Activated CD4-positive, alpha-beta T cell treated with anti-CD3 and anti-CD28 coated beads for 24 hours (primary cell): Measurements from ENCODE around the gene ZNF799.
"Not testable (repeated sequence)": the region's sequence is repeated elsewhere in the genome, so short reads cannot be mapped to it uniquely, and the experiment has no call there.

ENCODE experiments used
- DNase-seq, 2 donors: peaks; one replicate each; pipeline ENCODE4 v3.0.0-alpha.2; 2020; ENCODE audit warnings: low read depth in 2 of 2

The ZNF799 gene

DNA sequence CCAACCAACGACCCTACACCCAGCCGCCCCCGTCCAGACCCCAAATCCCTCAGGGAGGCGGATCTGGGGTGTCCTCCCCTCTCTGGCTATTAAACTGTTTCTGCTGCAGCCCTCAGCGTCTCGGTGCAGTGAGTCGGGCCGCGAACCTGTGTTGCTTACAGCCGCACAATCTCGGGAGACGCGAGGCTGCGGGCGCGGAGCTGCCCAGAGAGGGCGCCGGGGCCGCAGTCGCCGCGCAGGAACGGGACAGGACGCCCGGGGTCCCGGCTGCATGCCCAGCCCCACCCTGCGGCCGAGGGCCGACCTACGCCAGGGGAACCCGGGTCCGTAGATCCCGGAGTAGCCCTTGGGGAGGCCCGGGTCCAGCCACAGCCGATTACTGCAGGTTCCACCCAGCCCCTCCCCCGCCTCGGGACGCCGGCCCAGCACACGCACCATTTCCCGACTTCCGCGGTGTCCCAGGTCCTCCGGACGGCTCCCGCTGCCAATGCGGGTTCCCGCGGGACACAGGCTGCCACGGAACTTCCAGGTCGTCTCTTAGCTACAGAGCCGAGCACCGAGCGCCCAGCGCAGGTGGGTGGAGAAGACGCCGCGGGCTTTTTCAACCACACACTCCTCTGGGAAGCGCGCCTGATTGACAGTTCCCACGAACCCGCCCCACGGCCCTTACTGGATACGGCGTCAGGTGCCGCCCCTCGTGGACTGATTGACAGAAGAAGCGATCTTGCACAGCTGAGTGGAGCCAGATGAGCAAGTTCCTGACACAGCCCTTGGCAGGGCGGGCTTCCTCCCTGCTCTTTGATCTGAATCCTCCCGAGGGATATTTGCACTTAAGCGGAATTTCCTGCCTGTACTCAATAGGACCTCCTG lies at the start of gene ZNF799:
TSS of gene ZNF799 (minus strand) at position 639 of the 870 bp plus-strand sequence. CDS start at position 438, 201 bp downstream.
- DNase-seq: peak; percentile 77 to 89

DNA sequence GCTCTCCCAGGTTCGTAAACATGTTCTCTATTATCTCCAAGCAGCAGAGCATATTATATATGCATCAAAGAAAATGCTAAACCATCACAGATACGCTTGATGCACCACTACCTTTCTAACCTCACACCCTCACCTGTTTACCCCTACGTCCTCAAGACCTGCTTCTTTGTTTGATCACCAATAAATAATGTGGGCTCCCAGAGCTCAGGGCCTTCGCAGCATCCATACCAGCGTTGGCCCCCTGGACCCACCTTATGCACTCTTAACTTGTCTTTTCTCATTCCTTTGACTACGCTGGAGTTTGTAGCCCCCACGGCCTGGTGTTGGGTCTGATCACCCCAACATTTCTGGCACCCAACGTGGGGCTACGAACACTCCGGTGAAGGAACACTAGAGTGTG lies 49.8 kb upstream of the ZNF799 start:
- no peak for DNase-seq

DNA sequence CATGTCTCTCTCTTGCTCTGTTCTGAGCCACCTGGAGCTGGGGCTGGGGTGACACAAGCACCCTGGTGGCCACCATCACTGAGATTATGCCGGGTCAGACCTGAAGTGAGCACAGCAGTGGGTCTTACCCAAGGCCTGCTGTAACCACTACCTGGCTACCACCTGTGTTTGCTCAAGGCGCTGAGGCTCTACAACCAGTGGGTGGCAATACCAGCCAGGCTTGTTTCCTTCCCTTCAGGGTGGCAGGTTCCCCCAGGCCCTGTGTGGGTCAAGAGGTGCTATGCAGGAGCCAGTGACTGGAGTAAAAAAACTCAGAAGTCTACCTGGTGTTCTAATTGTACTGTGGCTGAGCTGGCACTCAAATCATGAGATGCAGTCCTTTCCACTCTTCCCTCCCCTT lies 47.7 kb upstream of the ZNF799 start:
- no peak for DNase-seq

DNA sequence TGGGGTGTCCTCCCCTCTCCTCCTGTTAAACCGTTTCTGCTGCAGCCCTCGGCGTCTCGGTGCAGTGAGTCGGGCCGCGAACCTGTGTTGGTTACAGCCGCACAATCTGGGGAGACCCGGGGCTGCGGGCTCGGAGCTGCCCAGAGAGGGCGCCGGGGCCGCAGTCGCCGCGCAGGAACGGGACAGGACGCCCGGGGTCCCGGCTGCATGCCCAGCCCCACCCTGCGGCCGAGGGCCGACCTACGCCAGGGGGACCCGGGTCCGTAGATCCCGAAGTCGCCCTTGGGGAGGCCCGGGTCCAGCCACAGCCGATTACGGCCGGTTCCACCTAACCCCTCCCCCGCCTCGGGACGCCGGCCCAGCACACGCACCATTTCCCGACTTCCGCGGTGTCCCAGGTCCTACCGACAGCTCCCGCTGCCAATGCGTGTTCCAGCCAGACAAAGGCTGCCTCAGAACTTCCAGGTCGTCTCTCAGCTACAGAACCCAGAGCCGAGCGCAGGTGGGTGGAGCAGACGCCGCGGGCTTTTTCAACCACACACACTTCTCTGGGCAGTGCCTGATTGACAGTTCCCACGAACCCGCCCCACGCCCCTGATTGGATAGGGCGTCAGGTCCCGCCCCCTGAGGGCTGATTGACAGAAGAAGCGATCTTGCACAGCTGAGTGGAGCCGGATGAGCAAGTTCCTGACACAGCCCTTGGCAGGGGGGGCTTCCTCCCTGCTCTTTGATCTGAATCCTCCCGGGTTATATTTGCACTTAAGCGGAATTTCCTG lies 39.7 kb upstream of the ZNF799 start, which contains the start of gene ZNF443:
TSS of gene ZNF443 (minus strand) at position 481 of the 776 bp plus-strand sequence. CDS start at position 374, 107 bp downstream.
- peak; percentile 99 for DNase-seq

DNA sequence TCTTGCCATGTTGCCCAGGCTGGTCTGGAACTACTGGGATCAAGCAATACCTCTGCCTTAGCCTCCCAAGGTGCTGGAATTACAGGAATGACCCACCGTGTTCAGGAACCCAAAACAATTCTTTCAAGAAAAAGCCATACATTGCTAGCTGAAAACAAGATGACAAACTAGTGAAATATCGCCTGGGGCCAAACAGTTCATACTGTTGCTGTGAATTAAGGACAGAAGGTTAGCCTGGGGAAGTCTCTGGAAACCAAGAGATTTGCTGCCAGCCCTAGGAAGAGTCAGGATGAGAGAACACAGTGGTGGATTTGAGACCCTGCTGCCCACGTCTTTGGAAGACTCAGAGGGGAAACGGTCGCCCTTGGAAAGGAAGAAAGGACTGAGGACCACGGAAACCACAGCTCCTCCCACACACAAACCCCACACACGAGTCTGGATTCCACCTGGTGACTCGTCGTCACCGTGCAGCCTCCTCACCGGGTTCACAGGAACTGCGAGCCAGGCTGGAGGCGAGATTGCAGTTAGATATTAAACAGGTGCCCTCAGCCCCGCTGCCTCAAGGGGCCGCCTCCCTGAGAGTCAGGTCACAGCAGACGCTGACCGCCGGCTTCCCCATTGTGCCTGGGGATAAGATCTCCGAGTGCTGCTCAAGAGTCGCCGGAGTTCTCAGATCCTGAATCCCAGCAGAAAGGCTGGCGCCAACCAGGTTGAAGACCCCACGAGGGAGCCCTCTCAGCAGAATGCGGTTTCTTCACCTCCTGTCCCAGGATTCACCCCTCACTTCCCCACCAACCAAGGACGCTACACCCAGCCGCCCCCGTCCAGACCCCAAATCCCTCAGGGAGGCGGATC lies 38.8 kb upstream of the ZNF799 start:
- peak; percentile 6 to 45 for DNase-seq

DNA sequence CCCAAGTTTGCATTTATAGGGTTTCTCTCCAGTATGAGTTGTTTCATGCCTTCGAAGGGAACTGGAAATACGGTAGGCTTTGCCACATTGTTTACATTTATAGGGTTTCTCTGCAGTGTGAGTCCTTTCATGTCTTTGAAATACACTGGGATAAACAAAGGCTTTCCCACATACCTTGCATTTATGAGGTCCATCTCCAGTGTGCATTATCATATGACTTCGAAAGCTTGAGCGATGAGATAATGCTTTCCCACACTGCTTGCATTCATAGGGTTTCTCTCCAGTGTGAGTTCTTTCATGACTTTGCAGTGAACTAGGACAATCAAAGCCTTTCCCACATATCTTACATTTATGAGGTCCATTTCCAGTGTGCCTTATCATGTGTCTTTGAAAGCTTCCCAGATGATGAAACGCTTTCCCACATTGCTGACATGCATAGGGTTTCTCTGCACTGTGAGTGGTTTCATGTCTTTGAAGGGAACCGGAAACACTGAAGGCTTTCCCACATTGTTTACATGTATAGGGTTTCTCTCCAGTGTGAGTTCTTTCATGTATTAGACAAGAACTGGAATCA lies 29.7 kb upstream of the ZNF799 start:
- not testable (repeated sequence) for DNase-seq

DNA sequence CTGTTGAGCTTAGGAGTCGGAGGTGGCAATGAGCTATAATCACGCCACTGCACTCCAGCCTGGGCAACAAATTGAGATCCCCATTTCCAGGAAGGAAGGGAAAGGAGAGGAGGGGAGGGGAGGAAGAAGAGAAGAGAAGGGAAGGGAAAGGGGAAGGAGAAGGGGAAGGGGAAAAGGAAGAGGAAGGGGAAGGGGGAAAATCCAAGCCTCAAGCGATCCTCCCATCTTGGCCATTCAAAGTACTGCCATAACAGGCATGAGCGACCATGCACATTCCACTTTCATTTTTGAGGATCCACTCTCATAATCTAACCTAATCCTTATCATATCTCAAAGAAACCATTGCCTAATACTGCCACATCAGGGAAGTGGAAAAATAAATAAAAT lies 24.8 kb upstream of the ZNF799 start:
- no peak for DNase-seq

DNA sequence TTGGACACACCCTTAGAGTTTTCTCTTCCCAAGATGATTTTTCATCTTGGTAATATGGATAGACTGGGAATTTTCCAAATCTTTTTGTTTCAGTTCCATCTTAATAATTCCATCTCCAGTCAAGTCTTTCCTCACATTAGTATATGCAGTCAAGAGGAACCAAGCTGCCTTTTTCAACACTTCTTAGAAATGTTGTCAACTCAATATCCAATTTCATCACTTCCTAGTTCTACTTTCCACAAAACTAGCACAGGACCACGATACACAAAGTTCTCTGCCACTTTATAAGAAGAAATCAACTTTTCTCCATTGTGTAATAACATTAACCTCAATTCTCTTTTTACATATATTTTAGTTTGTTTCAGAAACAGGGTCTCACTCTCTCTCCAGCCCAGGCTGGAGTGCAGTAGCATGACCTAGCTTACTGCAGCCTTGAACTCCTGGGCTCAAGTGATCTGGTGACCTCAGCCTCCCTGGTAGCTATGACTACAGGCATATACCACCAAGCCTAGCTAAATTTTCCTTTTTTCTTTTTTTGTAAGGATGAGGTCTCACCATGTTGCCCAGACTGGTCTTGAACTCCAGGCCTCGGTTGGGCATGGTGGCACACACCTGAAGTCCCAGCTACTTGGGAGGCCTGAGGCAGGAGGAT lies 24.3 kb upstream of the ZNF799 start:
- no peak for DNase-seq

DNA sequence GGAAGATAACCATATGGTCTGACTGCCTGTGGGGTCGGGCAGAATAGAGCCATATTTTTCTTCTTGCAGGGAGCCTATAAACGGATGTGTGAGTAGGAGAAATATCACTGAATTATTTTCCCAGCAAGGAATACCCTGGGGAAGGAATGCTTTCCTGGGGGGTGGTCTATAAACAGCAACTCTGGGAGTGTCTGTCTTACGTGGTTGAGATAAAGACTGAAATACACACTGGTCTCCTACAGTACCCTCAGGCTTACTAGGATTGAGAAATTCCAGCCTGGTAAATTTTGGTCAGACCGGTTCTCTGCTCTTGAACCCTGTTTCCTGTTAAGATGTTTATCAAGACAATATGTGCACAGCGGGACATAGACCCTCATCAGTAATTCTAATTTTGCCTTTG lies 16.2 kb upstream of the ZNF799 start:
- DNase-seq: not testable (repeated sequence)

DNA sequence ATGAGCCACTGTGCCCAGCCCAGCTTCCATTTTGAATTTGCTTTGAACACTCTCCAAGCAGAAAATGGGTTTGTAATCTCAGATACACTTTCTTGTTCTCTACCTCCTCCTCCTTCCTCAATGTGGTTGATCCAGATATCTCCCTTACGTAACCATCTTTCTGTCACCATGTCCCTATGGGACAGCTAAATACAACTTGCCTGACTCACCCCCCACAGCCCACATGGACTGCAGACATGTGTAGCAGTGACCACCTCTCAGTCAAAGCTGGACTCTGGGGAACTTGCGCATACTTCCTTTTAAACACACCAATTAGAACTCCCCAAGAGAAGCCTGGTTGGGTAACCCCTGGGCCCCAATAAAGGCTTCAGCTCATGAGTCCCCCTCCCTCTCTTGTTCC lies 10.8 kb upstream of the ZNF799 start:
- DNase-seq: no peak

DNA sequence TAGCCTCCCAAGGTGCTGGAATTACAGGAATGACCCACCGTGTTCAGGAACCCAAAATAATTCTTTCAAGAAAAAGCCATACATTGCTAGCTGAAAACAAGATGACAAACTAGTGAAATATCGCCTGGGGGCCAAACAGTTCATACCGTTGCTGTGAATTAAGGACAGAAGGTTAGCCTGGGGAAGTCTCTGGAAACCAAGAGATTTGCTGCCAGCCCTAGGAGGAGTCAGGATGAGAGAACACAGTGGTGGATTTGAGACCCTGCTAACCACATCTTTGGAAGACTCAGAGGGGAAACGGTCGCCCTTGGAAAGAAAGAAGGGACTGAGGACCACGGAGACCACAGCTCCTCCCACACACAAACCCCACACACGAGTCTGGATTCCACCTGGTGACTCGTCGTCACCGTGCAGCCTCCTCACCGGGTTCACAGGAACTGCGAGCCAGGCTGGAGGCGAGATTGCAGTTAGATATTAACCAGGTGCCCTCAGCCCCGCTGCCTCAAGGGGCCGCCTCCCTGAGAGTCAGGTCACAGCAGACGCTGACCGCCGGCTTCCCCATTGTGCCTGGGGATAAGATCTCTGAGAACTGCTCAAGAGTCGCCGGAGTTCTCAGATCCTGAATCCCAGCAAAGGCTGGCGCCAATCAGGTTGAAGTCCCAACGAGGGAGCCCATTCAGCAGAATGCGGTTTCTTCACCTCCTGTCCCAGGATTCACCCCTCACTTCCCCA lies 1.0 kb downstream of the ZNF799 start:
- DNase-seq: peak in 1 of 2 donors; percentile 17

DNA sequence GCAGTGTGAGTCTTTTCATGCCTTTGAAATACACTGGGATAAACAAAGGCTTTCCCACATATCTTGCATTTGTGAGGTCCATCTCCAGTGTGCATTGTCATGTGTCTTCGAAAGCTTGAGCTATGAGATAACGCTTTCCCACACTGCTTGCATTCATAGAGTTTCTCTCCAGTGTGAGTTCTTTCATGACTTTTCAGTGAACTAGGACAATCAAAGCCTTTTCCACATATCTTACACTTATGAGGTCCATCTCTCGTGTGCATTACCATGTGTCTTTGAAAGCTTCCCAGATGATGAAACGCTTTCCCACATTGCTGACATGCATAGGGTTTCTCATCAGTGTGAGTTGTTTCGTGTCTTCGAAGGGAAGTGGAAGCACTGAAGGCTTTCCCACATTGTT lies 9.9 kb downstream of the ZNF799 start:
- not testable (repeated sequence) for DNase-seq

DNA sequence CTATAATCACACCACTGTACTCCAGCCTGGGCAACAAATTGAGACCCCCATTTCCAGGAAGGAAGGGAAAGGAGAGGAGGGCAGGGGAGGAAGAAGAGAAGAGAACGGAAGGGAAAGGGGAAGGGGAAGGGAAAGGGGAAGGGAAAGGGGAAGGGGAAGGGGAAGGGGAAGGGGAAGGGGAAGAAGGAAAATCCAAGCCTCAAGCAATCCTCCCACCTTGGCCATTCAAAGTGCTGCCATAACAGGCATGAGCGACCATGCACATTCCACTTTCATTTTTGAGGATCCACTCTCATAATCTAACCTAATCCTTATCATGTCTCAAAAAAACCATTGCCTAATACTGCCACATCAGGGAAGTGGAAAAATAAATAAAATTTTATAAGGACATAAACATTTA lies 14.7 kb downstream of the ZNF799 start:
- DNase-seq: not testable (repeated sequence)

DNA sequence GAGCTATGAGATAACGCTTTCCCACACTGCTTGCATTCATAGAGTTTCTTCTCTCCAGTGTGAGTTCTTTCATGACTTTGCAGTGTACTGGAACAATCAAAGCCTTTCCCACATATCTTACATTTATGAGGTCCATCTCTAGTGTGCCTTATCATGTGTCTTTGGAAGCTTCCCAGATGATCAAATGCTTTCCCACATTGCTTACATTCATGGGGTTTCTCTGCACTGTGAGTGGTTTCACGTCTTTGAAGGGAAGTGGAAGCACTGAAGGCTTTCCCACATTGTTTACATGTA lies 20.7 kb downstream of the ZNF799 start:
- DNase-seq: no peak

DNA sequence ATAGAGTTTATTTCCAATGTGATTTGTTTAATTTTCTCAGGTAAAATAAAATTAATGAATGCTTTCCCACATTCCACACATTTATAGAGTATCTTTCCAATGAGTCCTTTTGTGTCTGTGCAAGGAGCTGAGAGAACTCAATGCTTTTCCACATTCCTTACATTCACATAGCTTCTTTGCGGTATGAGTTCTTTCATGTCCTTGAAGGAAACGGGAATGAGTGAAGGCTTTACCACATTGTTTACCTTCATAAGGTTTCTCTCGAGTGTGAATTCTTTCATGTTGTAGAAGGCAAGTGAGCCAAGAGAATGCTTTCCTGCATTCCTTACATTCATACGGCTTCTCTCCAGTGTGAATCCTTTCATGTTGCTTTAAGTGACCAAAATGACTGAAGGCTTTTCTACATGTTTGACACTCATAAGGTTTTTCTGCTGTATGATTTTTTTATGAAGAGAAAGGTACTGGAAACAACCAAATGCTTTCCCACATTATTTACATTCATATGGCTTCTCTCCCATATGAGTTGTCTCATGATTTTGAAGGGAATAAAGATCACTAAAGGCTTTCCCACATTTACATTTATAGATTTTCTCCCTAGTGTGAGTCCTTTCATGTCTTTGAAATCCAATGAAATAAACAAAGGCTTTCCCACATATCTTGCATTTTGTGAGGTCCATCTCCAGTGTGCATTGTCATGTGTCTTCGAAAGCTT lies 21.2 kb downstream of the ZNF799 start:
- DNase-seq: no peak

DNA sequence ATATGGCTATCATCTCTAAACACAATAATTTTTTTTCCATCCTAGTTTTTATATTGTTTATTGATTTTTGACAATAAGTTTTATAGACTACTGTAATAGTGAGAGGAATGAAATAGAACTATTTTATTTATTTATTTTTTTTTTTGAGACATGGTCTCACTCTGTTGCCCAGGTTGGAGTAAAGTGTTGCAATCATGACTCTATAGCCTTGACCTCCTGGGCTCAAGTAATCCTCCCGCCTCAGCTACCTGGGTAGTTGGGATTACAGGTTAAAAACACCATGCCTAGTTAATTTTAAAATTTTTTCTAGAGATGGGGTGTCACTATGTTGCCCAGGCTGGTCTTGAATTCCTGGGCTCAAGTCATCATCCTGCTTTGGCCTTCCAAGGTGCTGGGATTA lies 27.0 kb downstream of the ZNF799 start:
- no peak for DNase-seq

DNA sequence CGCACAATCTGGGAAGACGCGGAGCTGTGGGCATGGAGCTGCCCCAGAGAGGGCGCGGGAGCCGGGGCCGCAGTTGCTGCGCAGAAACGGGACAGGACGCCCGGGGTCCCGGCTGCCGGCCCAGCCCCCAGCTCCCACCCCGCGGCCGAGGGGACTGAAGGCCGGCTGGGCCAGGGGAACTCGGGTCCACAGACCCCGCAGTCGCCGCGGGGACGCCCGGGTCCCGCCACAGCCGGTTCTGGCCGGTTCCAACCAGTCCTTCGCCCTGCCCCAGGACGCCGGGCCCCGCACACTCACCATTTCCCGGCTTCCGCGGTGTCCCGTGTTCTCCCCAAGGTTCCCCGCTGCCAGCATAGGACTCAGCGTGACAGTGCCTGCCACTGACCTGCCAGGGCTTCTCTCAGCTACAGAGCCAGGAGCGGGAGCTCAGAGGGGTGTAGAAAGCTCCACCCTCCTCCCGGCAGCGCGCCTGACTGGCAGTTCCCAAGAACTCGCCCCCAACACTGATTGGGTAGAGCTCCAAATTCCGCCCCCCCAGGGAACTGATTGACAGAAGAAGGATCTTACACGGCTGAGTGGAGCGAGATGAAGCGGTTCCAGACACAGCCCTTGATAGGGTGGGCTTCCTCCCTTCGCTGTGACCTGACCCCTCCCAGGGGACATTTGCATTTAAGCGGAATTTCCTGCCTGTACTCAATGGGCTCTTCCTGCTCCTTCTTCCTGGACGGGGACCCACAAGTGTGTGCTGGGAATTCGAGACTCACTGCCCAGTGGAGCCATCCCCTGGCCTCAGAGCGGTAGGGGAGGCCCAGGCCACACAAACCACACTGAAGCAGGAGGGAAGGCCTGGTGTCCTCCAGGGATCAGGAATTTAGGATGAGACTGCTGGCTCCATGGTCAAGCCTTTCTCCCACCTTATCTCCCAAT lies 35.6 kb downstream of the ZNF799 start, which contains the start of gene ZNF442:
TSS of gene ZNF442 (minus strand) at position 448 of the 927 bp plus-strand sequence. CDS start 2,052 bp downstream, outside the sequence.
- DNase-seq: peak; percentile 76 to 82
